C4-2B (cell line): ENCODE measurements around the gene CDC23.
"Not testable (repeated sequence)": the region's sequence is repeated elsewhere in the genome, so short reads cannot be mapped to it uniquely, and the experiment has no call there.

Experiments
- CTCF ChIP-seq: fragments of 450-650 bp; conservative IDR thresholded peaks from 2 replicates; pipeline ENCODE4 v1.5.1; 2017; ENCODE audit warnings: mild to moderate bottlenecking
- ZFX ChIP-seq: fragments of 450-650 bp; IDR thresholded peaks from 2 replicates; pipeline ENCODE4 v1.6.1; 2017

- TF ChIP-seq CTCF, ZFX: not testable (repeated sequence)
Observed at GRCh38 chr5:138247800-138248199, 34.7 kb upstream of the CDC23 start.
